ENCODE results near the gene SAE1.

The SAE1 gene

GRCh38 chr19:47112997-47113849, 17.4 kb upstream of the SAE1 start, which contains the start of gene ZC3H4:
TSS of gene ZC3H4 (minus strand) at chr19:47113776. CDS start at chr19:47112584, 1,192 bp downstream.
- H2AFZ ChIP-seq (ENCODE audit: low read length, unreplicated experiment), result peak within 1 kb of the TSS; percentile 59
- no peaks in the 10 kb centered on the region for H3K27me3 ChIP-seq (ENCODE audit: insufficient read depth, low read length)
- peaks cover 41% of the 10 kb centered on the region for H3K79me2 ChIP-seq (ENCODE audit: control insufficient read depth, insufficient read depth, low read length, unreplicated experiment)
- H3K4me1 ChIP-seq (ENCODE audit: control insufficient read depth, insufficient read depth, low read length, unreplicated experiment), result peaks cover 17% of the 10 kb centered on the region
- H3K36me3 ChIP-seq (ENCODE audit: insufficient read depth, low read length), result peaks cover 7% of the 10 kb centered on the region; the same call in 1 of the 2 replicates
- peak within 1 kb of the TSS; percentile 99 for H3K27ac ChIP-seq (ENCODE audit: low read depth, low read length)
- H3K4me3 ChIP-seq (ENCODE audit: low read depth, low read length), result peak within 1 kb of the TSS; percentile 92

- Histone ChIP-seq H3K79me2 (ENCODE audit: control insufficient read depth, insufficient read depth, low read length, unreplicated experiment) (peaks cover 35% of the 10 kb centered on the region), H3K27ac (ENCODE audit: low read depth, low read length) (peak overlapping the region; percentile 99), H3K4me1 (ENCODE audit: control insufficient read depth, insufficient read depth, low read length, unreplicated experiment) (peaks cover 10% of the 10 kb centered on the region), H2AFZ (ENCODE audit: low read length, unreplicated experiment) (peak overlapping the region; percentile 52), H3K27me3 (ENCODE audit: insufficient read depth, low read length) (no peaks in the 10 kb centered on the region), H3K4me3 (ENCODE audit: low read depth, low read length) (peak overlapping the region; percentile 92), H3K36me3 (ENCODE audit: insufficient read depth, low read length) (peaks cover 7% of the 10 kb centered on the region; the same call in 1 of the 2 replicates)
Measured at GRCh38 chr19:47113850-47114651, 16.6 kb upstream of the SAE1 start.

GRCh38 chr19:47120470-47121067, 10.1 kb upstream of the SAE1 start:
- no peak overlapping the region for H2AFZ ChIP-seq (ENCODE audit: low read length, unreplicated experiment)

GRCh38 chr19:47122359-47123335, 8.0 kb upstream of the SAE1 start:
- Histone ChIP-seq H3K36me3 (ENCODE audit: insufficient read depth, low read length) (no peaks in the 10 kb centered on the region), H3K4me3 (ENCODE audit: low read depth, low read length) (no peak overlapping the region), H2AFZ (ENCODE audit: low read length, unreplicated experiment) (no peak overlapping the region), H3K4me1 (ENCODE audit: control insufficient read depth, insufficient read depth, low read length, unreplicated experiment) (peaks cover 12% of the 10 kb centered on the region), H3K79me2 (ENCODE audit: control insufficient read depth, insufficient read depth, low read length, unreplicated experiment) (no peaks in the 10 kb centered on the region), H3K27me3 (ENCODE audit: insufficient read depth, low read length) (no peaks in the 10 kb centered on the region), H3K27ac (ENCODE audit: low read depth, low read length) (peak overlapping the region; percentile 45; the same call in 1 of the 2 replicates)

More at GRCh38 chr19:47120470-47121067, 10.1 kb upstream of the SAE1 start:
- Histone ChIP-seq H3K36me3 (ENCODE audit: insufficient read depth, low read length) (no peaks in the 10 kb centered on the region), H3K27me3 (ENCODE audit: insufficient read depth, low read length) (no peaks in the 10 kb centered on the region), H3K4me3 (ENCODE audit: low read depth, low read length) (no peak overlapping the region), H3K4me1 (ENCODE audit: control insufficient read depth, insufficient read depth, low read length, unreplicated experiment) (peaks cover 12% of the 10 kb centered on the region), H3K27ac (ENCODE audit: low read depth, low read length) (no peak overlapping the region), H3K79me2 (ENCODE audit: control insufficient read depth, insufficient read depth, low read length, unreplicated experiment) (no peaks in the 10 kb centered on the region)

- Histone ChIP-seq H3K27ac (ENCODE audit: low read depth, low read length) (no peak overlapping the region), H3K36me3 (ENCODE audit: insufficient read depth, low read length) (no peaks in the 10 kb centered on the region), H3K27me3 (ENCODE audit: insufficient read depth, low read length) (no peaks in the 10 kb centered on the region), H3K79me2 (ENCODE audit: control insufficient read depth, insufficient read depth, low read length, unreplicated experiment) (no peaks in the 10 kb centered on the region), H3K4me1 (ENCODE audit: control insufficient read depth, insufficient read depth, low read length, unreplicated experiment) (peaks cover 12% of the 10 kb centered on the region), H3K4me3 (ENCODE audit: low read depth, low read length) (no peak overlapping the region), H2AFZ (ENCODE audit: low read length, unreplicated experiment) (no peak overlapping the region)
Measured at GRCh38 chr19:47123406-47123805, 7.2 kb upstream of the SAE1 start.

- Histone ChIP-seq H3K79me2 (ENCODE audit: control insufficient read depth, insufficient read depth, low read length, unreplicated experiment) (no peaks in the 10 kb centered on the region), H3K4me1 (ENCODE audit: control insufficient read depth, insufficient read depth, low read length, unreplicated experiment) (peaks cover 11% of the 10 kb centered on the region), H3K27me3 (ENCODE audit: insufficient read depth, low read length) (no peaks in the 10 kb centered on the region), H2AFZ (ENCODE audit: low read length, unreplicated experiment) (no peak overlapping the region), H3K4me3 (ENCODE audit: low read depth, low read length) (no peak overlapping the region), H3K27ac (ENCODE audit: low read depth, low read length) (no peak overlapping the region), H3K36me3 (ENCODE audit: insufficient read depth, low read length) (no peaks in the 10 kb centered on the region)
Measured at GRCh38 chr19:47124937-47125668, 5.5 kb upstream of the SAE1 start.

GRCh38 chr19:47125669-47125938, 5.0 kb upstream of the SAE1 start:
- Histone ChIP-seq H3K79me2 (ENCODE audit: control insufficient read depth, insufficient read depth, low read length, unreplicated experiment) (no peaks in the 10 kb centered on the region), H3K27ac (ENCODE audit: low read depth, low read length) (no peak overlapping the region), H2AFZ (ENCODE audit: low read length, unreplicated experiment) (no peak overlapping the region), H3K4me3 (ENCODE audit: low read depth, low read length) (no peak overlapping the region), H3K36me3 (ENCODE audit: insufficient read depth, low read length) (no peaks in the 10 kb centered on the region), H3K27me3 (ENCODE audit: insufficient read depth, low read length) (no peaks in the 10 kb centered on the region), H3K4me1 (ENCODE audit: control insufficient read depth, insufficient read depth, low read length, unreplicated experiment) (peaks cover 6% of the 10 kb centered on the region)

- Histone ChIP-seq H2AFZ (ENCODE audit: low read length, unreplicated experiment) (no peak overlapping the region), H3K79me2 (ENCODE audit: control insufficient read depth, insufficient read depth, low read length, unreplicated experiment) (peaks cover 36% of the 10 kb centered on the region), H3K36me3 (ENCODE audit: insufficient read depth, low read length) (no peaks in the 10 kb centered on the region), H3K27me3 (ENCODE audit: insufficient read depth, low read length) (no peaks in the 10 kb centered on the region), H3K4me3 (ENCODE audit: low read depth, low read length) (no peak overlapping the region), H3K4me1 (ENCODE audit: control insufficient read depth, insufficient read depth, low read length, unreplicated experiment) (peaks cover 19% of the 10 kb centered on the region), H3K27ac (ENCODE audit: low read depth, low read length) (no peak overlapping the region)
Measured at GRCh38 chr19:47129579-47129978, 1.1 kb upstream of the SAE1 start.

- peaks cover 24% of the 10 kb centered on the region for H3K4me1 ChIP-seq (ENCODE audit: control insufficient read depth, insufficient read depth, low read length, unreplicated experiment)
- peaks cover 42% of the 10 kb centered on the region for H3K79me2 ChIP-seq (ENCODE audit: control insufficient read depth, insufficient read depth, low read length, unreplicated experiment)
- H3K27me3 ChIP-seq (ENCODE audit: insufficient read depth, low read length), result no peaks in the 10 kb centered on the region
- peak overlapping the region; percentile 26 for H3K27ac ChIP-seq (ENCODE audit: low read depth, low read length)
- H3K36me3 ChIP-seq (ENCODE audit: insufficient read depth, low read length), result no peaks in the 10 kb centered on the region
- peak overlapping the region; percentile 31 for H2AFZ ChIP-seq (ENCODE audit: low read length, unreplicated experiment)
- no peak overlapping the region for H3K4me3 ChIP-seq (ENCODE audit: low read depth, low read length)
Measured at GRCh38 chr19:47130120-47130588, 481 bp upstream of the SAE1 start.

Measured in ACC112 (cell line).